Renal cortex interstitium (tissue), 11 donors: ENCODE results near the gene PRDM1. TPM values are rescaled to one million over a fixed set of nuclear protein-coding genes. Genes with fewer than 3 reads are reported as not detected.
"Not testable (repeated sequence)": the region's sequence is repeated elsewhere in the genome, so short reads cannot be mapped to it uniquely, and the experiment has no call there.

Experiments
- DNase-seq, 11 donors: peaks; one replicate each; pipeline ENCODE4 v3.0.0-alpha.2; 2013; ENCODE audit warnings: low read depth in 9 of 11, low spot score in 4 of 11; ENCODE audit errors: extremely low read depth in 1 of 11
- polyA plus RNA-seq, 3 donors: library from polyadenylated mRNA; unstranded; fragments of 120-200 nt; gene quantifications; one replicate each; pipeline ENCODE4 v1.2.1, GENCODE V29; 2013; ENCODE audit not compliant: insufficient read length in 3 of 3

The PRDM1 gene
- polyA plus RNA-seq, 3 donors, result 2.4 to 4.6 (median 3.9) TPM

GRCh38 chr6:106146852-106147351, 60.8 kb downstream of the PRDM1 start:
- DNase-seq, result no peak

GRCh38 chr6:106147476-106147875, 61.3 kb downstream of the PRDM1 start:
- DNase-seq, result no peak

- no peak for DNase-seq
Observed at GRCh38 chr6:106149472-106150069, 63.4 kb downstream of the PRDM1 start.

- not testable (repeated sequence) for DNase-seq
Observed at GRCh38 chr6:106152476-106152875, 66.3 kb downstream of the PRDM1 start.

GRCh38 chr6:106152952-106153351, 66.8 kb downstream of the PRDM1 start:
- no peak for DNase-seq

- DNase-seq, result no peak
Observed at GRCh38 chr6:106154326-106154725, 68.2 kb downstream of the PRDM1 start.

GRCh38 chr6:106155219-106155830, 69.2 kb downstream of the PRDM1 start:
- DNase-seq, result no peak

GRCh38 chr6:106156413-106156812, 70.3 kb downstream of the PRDM1 start:
- DNase-seq, result no peak

- DNase-seq, result no peak
Observed at GRCh38 chr6:106156863-106157262, 70.7 kb downstream of the PRDM1 start.

- DNase-seq, result no peak
Observed at GRCh38 chr6:106158816-106159215, 72.7 kb downstream of the PRDM1 start.

Other genes starting within 250 kb of the PRDM1 start
- 10 to 100 TPM; 41.7 to 51.9 (median 45.9) TPM for gene ATG5, start 239.4 kb downstream of the PRDM1 start, polyA plus RNA-seq